Measurements from ENCODE around the gene STPG2. TPM values are rescaled to one million over a fixed set of nuclear protein-coding genes. Genes with fewer than 3 reads are reported as not detected.
"Not testable (repeated sequence)": the region's sequence is repeated elsewhere in the genome, so short reads cannot be mapped to it uniquely, and the experiment has no call there.

The STPG2 gene
- total and polyA plus RNA-seq, 5 donors from 2014 or later, result 0.32 to 0.39 TPM; not detected in 3

GRCh38 chr4:97903436-97904189, 239.7 kb downstream of the STPG2 start:
- H3K9me3 ChIP-seq (ENCODE audit: control insufficient read depth in 2 of 2, low read length in 2 of 2); H3K4me1 ChIP-seq (ENCODE audit: control insufficient read depth, insufficient read depth, low read length, poor library complexity, severe bottlenecking); DNase-seq; H3K4me3 Mint-ChIP-seq; H3K4me3 ChIP-seq (ENCODE audit: low read depth, low read length); H3K36me3 Mint-ChIP-seq; H3K27ac Mint-ChIP-seq; H3K27me3 ChIP-seq (ENCODE audit: control insufficient read depth, insufficient read depth, low read length); H3K27me3 Mint-ChIP-seq; H3K36me3 ChIP-seq (ENCODE audit: control insufficient read depth, insufficient read depth, low read length); H3K27ac ChIP-seq (ENCODE audit: insufficient read depth, low read length, poor library complexity, severe bottlenecking); H3K4me1 Mint-ChIP-seq; ATAC-seq (ENCODE audit: low read depth in 2 of 2); H3K9me3 Mint-ChIP-seq: not testable (repeated sequence)

GRCh38 chr4:97900229-97900628, 243.0 kb downstream of the STPG2 start:
- Histone ChIP-seq H3K36me3 (ENCODE audit: control insufficient read depth, insufficient read depth, low read length) (no peaks in the 10 kb centered on the region), H3K27me3 (ENCODE audit: control insufficient read depth, insufficient read depth, low read length) (no peaks in the 10 kb centered on the region), H3K4me3 (ENCODE audit: low read depth, low read length) (no peak overlapping the region), H3K27ac (ENCODE audit: insufficient read depth, low read length, poor library complexity, severe bottlenecking) (no peak overlapping the region), H3K9me3 (ENCODE audit: control insufficient read depth in 2 of 2, low read length in 2 of 2) (no peaks in the 10 kb centered on the region), H3K4me1 (ENCODE audit: control insufficient read depth, insufficient read depth, low read length, poor library complexity, severe bottlenecking) (no peaks in the 10 kb centered on the region)
- Mint-ChIP-seq H3K9me3 (peaks cover 0 to 8% (median 0%) of the 10 kb centered on the region in 7 donors), H3K27ac (no peak overlapping the region), H3K27me3 (no peaks in the 10 kb centered on the region), H3K4me3 (no peak overlapping the region), H3K36me3 (no peaks in the 10 kb centered on the region), H3K4me1 (no peaks in the 10 kb centered on the region)
- DNase-seq (no peak), ATAC-seq (ENCODE audit: low read depth in 2 of 2) (no peak)

- DNase-seq, result no peak
- Histone ChIP-seq H3K4me1 (ENCODE audit: control insufficient read depth, insufficient read depth, low read length, poor library complexity, severe bottlenecking) (no peaks in the 10 kb centered on the region), H3K9me3 (ENCODE audit: control insufficient read depth in 2 of 2, low read length in 2 of 2) (no peaks in the 10 kb centered on the region), H3K36me3 (ENCODE audit: control insufficient read depth, insufficient read depth, low read length) (no peaks in the 10 kb centered on the region), H3K27ac (ENCODE audit: insufficient read depth, low read length, poor library complexity, severe bottlenecking) (no peak overlapping the region), H3K27me3 (ENCODE audit: control insufficient read depth, insufficient read depth, low read length) (no peaks in the 10 kb centered on the region), H3K4me3 (ENCODE audit: low read depth, low read length) (no peak overlapping the region)
- Mint-ChIP-seq H3K27me3 (no peaks in the 10 kb centered on the region), H3K9me3 (peaks cover 0 to 1% (median 0%) of the 10 kb centered on the region in 7 donors), H3K4me3 (no peak overlapping the region), H3K4me1 (no peaks in the 10 kb centered on the region), H3K27ac (no peak overlapping the region), H3K36me3 (no peaks in the 10 kb centered on the region)
- ATAC-seq (ENCODE audit: low read depth in 2 of 2), result no peak
These were observed 250.5 kb downstream of the STPG2 start for GRCh38 chr4:97892592-97893266.

- Mint-ChIP-seq H3K4me3 (no peak overlapping the region), H3K27me3 (no peaks in the 10 kb centered on the region), H3K36me3 (no peaks in the 10 kb centered on the region), H3K4me1 (no peaks in the 10 kb centered on the region), H3K27ac (no peak overlapping the region), H3K9me3 (peaks cover 0 to 7% (median 3%) of the 10 kb centered on the region in 7 donors)
- ATAC-seq (ENCODE audit: low read depth in 2 of 2) (no peak), DNase-seq (no peak)
- no peaks in the 10 kb centered on the region for H3K9me3 ChIP-seq (ENCODE audit: control insufficient read depth in 2 of 2, low read length in 2 of 2)
- H3K4me1 ChIP-seq (ENCODE audit: control insufficient read depth, insufficient read depth, low read length, poor library complexity, severe bottlenecking), result no peaks in the 10 kb centered on the region
- H3K4me3 ChIP-seq (ENCODE audit: low read depth, low read length), result no peak overlapping the region
- no peaks in the 10 kb centered on the region for H3K36me3 ChIP-seq (ENCODE audit: control insufficient read depth, insufficient read depth, low read length)
- no peak overlapping the region for H3K27ac ChIP-seq (ENCODE audit: insufficient read depth, low read length, poor library complexity, severe bottlenecking)
- H3K27me3 ChIP-seq (ENCODE audit: control insufficient read depth, insufficient read depth, low read length), result no peaks in the 10 kb centered on the region
These were observed 263.3 kb downstream of the STPG2 start for GRCh38 chr4:97879942-97880341.

GRCh38 chr4:97868097-97868496, 275.2 kb downstream of the STPG2 start:
- H3K36me3 Mint-ChIP-seq, result no peaks in the 10 kb centered on the region
- no peak overlapping the region for H3K4me3 ChIP-seq (ENCODE audit: low read depth, low read length)
- H3K27ac ChIP-seq (ENCODE audit: insufficient read depth, low read length, poor library complexity, severe bottlenecking), result no peak overlapping the region
- ATAC-seq (ENCODE audit: low read depth in 2 of 2) (no peak), DNase-seq (no peak)
- H3K27me3 Mint-ChIP-seq, result no peaks in the 10 kb centered on the region
- H3K9me3 ChIP-seq (ENCODE audit: control insufficient read depth in 2 of 2, low read length in 2 of 2), result no peaks in the 10 kb centered on the region
- no peaks in the 10 kb centered on the region for H3K36me3 ChIP-seq (ENCODE audit: control insufficient read depth, insufficient read depth, low read length)
- H3K4me1 Mint-ChIP-seq, result no peaks in the 10 kb centered on the region
- H3K4me3 Mint-ChIP-seq, result no peak overlapping the region
- H3K4me1 ChIP-seq (ENCODE audit: control insufficient read depth, insufficient read depth, low read length, poor library complexity, severe bottlenecking), result no peaks in the 10 kb centered on the region
- H3K27ac Mint-ChIP-seq, result no peak overlapping the region
- peaks cover 0 to 9% (median 2%) of the 10 kb centered on the region in 7 donors for H3K9me3 Mint-ChIP-seq
- H3K27me3 ChIP-seq (ENCODE audit: control insufficient read depth, insufficient read depth, low read length), result no peaks in the 10 kb centered on the region

GRCh38 chr4:97867557-97868091, 275.7 kb downstream of the STPG2 start:
- Mint-ChIP-seq H3K36me3 (no peaks in the 10 kb centered on the region), H3K27me3 (no peaks in the 10 kb centered on the region), H3K4me3 (no peak overlapping the region), H3K27ac (no peak overlapping the region), H3K4me1 (no peaks in the 10 kb centered on the region), H3K9me3 (peaks cover 0 to 9% (median 6%) of the 10 kb centered on the region in 7 donors)
- Histone ChIP-seq H3K27me3 (ENCODE audit: control insufficient read depth, insufficient read depth, low read length) (no peaks in the 10 kb centered on the region), H3K4me1 (ENCODE audit: control insufficient read depth, insufficient read depth, low read length, poor library complexity, severe bottlenecking) (no peaks in the 10 kb centered on the region), H3K4me3 (ENCODE audit: low read depth, low read length) (no peak overlapping the region), H3K36me3 (ENCODE audit: control insufficient read depth, insufficient read depth, low read length) (no peaks in the 10 kb centered on the region), H3K27ac (ENCODE audit: insufficient read depth, low read length, poor library complexity, severe bottlenecking) (no peak overlapping the region), H3K9me3 (ENCODE audit: control insufficient read depth in 2 of 2, low read length in 2 of 2) (no peaks in the 10 kb centered on the region)
- ATAC-seq (ENCODE audit: low read depth in 2 of 2) (no peak), DNase-seq (no peak)

GRCh38 chr4:97866821-97867556, 276.3 kb downstream of the STPG2 start:
- Histone ChIP-seq H3K27ac (ENCODE audit: insufficient read depth, low read length, poor library complexity, severe bottlenecking) (no peak overlapping the region), H3K27me3 (ENCODE audit: control insufficient read depth, insufficient read depth, low read length) (no peaks in the 10 kb centered on the region), H3K4me3 (ENCODE audit: low read depth, low read length) (no peak overlapping the region), H3K9me3 (ENCODE audit: control insufficient read depth in 2 of 2, low read length in 2 of 2) (no peaks in the 10 kb centered on the region), H3K36me3 (ENCODE audit: control insufficient read depth, insufficient read depth, low read length) (no peaks in the 10 kb centered on the region), H3K4me1 (ENCODE audit: control insufficient read depth, insufficient read depth, low read length, poor library complexity, severe bottlenecking) (no peaks in the 10 kb centered on the region)
- no peak for DNase-seq
- H3K27ac Mint-ChIP-seq, result no peak overlapping the region
- no peak for ATAC-seq (ENCODE audit: low read depth in 2 of 2)
- H3K27me3 Mint-ChIP-seq, result no peaks in the 10 kb centered on the region
- H3K4me1 Mint-ChIP-seq, result no peaks in the 10 kb centered on the region
- no peaks in the 10 kb centered on the region for H3K36me3 Mint-ChIP-seq
- H3K4me3 Mint-ChIP-seq, result no peak overlapping the region
- peaks cover 0 to 13% (median 6%) of the 10 kb centered on the region in 7 donors for H3K9me3 Mint-ChIP-seq
